ENCODE measurements around the gene SLC23A1.

The SLC23A1 gene

DNA sequence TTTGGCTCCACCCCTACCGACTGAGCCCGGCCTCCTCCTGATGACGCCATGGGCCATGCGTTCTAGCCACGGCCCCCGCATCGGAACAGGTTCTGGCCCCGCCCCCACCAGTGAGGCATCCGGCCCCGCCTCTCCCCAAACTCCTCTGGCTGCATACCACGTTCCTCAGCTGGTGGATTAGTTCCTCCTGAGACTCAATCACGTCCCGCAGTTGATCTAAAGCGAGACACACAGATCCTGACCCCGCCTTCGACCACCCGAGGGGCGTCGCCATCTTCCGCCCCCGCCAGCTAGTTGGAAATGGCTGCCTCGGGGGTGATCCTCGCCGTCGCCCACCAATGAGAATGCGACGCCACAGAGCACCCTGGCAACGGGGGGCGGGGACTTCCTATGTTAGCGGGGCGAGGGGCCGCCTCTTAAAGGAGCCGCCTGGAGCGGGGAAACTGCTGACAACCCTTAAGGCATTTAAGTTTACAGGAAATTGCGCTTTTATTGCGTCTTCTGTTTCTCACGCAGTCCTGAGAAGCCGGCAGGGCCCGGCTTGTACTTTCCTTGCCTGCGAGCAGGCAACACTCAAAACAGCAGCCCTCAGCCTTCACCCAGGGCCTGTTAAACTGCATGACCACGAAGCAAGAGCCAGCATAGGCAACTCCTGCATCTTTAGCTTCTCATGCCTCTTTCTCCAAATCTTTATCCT, 20.8 kb upstream of the SLC23A1 start, which contains the start of gene SPATA24:
Gene SPATA24, minus strand, starts transcription at position 303 of the 697 bp plus-strand sequence. Its CDS starts 29 bp downstream, at position 274.
- no peaks in the 10 kb centered on the region for H3K27me3 ChIP-seq
- DNase-seq, result peak; percentile 98
- no peaks in the 10 kb centered on the region for H3K9me3 ChIP-seq
- peaks cover 4% of the 10 kb centered on the region for H3K4me1 ChIP-seq
- peak within 1 kb of the TSS; percentile 78 for H3K4me3 ChIP-seq (ENCODE audit: low read depth, low read length)
- H3K36me3 ChIP-seq, result no peaks in the 10 kb centered on the region
- TF ChIP-seq, protein P1, sequence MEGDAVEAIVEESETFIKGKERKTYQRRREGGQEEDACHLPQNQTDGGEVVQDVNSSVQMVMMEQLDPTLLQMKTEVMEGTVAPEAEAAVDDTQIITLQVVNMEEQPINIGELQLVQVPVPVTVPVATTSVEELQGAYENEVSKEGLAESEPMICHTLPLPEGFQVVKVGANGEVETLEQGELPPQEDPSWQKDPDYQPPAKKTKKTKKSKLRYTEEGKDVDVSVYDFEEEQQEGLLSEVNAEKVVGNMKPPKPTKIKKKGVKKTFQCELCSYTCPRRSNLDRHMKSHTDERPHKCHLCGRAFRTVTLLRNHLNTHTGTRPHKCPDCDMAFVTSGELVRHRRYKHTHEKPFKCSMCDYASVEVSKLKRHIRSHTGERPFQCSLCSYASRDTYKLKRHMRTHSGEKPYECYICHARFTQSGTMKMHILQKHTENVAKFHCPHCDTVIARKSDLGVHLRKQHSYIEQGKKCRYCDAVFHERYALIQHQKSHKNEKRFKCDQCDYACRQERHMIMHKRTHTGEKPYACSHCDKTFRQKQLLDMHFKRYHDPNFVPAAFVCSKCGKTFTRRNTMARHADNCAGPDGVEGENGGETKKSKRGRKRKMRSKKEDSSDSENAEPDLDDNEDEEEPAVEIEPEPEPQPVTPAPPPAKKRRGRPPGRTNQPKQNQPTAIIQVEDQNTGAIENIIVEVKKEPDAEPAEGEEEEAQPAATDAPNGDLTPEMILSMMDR (IDR thresholded peaks at IDR 0.05; ENCODE audit: low read depth, low read length), result no peak

DNA sequence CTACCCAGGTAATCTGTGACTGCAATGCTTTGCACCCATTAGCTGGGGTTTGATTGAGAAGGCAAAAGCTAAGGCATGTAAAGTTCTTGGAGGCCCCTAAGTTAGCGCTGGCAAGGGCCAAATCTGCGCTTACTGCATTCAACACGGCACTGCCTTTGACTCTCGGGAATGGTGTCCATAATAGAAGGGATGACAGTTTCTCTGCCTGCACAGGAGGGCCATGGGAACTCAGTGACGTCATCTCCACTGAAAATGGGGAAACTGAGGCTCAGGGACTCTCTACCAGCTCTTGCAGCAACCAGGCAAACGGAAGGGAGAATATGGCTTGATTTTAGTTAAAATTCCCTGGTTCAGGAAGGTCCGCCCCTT, 20.3 kb upstream of the SLC23A1 start:
- no peak for DNase-seq
- TF ChIP-seq, protein P1 (IDR thresholded peaks at IDR 0.05; ENCODE audit: low read depth, low read length), result no peak
- Histone ChIP-seq H3K9me3 (no peaks in the 10 kb centered on the region), H3K4me3 (ENCODE audit: low read depth, low read length) (peak overlapping the region; percentile 78), H3K4me1 (peaks cover 4% of the 10 kb centered on the region), H3K27me3 (no peaks in the 10 kb centered on the region), H3K36me3 (no peaks in the 10 kb centered on the region)

DNA sequence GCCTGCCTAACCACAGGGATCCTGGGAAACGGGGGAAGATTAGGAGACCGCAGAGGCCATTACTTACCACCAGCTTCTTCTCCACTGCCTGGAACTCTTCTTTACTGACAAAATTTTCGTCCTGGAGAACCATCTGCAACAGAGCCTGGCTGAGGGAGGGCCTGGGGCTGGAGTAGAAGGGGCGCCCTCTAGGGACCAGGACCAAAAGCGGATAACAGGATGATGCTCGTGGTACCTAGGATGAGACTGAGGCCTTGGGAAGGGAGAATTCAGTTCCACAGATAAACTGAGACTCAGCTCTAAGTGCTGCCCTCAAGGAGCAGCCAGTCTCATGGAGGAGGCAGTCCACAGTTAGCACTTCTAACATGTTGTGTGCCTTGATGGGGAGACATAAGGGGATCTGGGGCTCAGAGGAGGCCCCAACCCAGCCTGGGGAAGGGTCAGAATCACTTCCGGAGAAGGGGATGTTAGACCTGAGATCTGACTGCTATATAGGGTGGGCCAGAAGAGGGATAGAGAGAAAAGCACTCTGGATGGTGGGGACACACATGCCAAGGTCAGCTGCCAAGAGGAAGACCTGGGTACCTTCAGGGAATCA, 19.6 kb upstream of the SLC23A1 start:
- H3K36me3 ChIP-seq, result no peaks in the 10 kb centered on the region
- H3K4me1 ChIP-seq, result peaks cover 4% of the 10 kb centered on the region
- DNase-seq, result peak; percentile 53
- TF ChIP-seq, protein P1 (IDR thresholded peaks at IDR 0.05; ENCODE audit: low read depth, low read length), result peak; percentile 61
- no peak overlapping the region for H3K4me3 ChIP-seq (ENCODE audit: low read depth, low read length)
- no peaks in the 10 kb centered on the region for H3K27me3 ChIP-seq
- no peaks in the 10 kb centered on the region for H3K9me3 ChIP-seq

DNA sequence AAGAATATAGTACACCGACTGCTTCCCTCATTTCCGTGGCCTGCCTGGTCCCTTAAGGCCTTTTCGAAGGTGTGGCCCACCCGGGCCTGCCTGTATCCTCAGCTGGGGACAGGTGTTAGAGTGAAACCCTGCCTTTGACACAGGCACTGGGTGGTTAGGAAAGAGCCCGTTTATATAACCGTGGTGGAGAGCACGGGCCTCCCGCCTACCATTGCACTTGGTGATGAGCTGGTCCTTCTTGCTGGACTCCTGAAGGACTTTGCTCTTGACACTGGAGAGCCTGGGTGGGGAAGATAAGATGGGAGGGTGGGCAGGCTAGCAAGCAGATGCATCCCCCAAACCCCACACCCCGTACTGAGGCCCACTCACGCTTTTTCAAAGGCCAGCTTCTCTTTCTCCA, 18.4 kb upstream of the SLC23A1 start:
- TF ChIP-seq, protein P1 (IDR thresholded peaks at IDR 0.05; ENCODE audit: low read depth, low read length), result no peak
- no peak overlapping the region for H3K4me3 ChIP-seq (ENCODE audit: low read depth, low read length)
- DNase-seq, result no peak
- H3K27me3 ChIP-seq, result no peaks in the 10 kb centered on the region
- H3K36me3 ChIP-seq, result no peaks in the 10 kb centered on the region
- no peaks in the 10 kb centered on the region for H3K9me3 ChIP-seq
- H3K4me1 ChIP-seq, result peaks cover 4% of the 10 kb centered on the region

DNA sequence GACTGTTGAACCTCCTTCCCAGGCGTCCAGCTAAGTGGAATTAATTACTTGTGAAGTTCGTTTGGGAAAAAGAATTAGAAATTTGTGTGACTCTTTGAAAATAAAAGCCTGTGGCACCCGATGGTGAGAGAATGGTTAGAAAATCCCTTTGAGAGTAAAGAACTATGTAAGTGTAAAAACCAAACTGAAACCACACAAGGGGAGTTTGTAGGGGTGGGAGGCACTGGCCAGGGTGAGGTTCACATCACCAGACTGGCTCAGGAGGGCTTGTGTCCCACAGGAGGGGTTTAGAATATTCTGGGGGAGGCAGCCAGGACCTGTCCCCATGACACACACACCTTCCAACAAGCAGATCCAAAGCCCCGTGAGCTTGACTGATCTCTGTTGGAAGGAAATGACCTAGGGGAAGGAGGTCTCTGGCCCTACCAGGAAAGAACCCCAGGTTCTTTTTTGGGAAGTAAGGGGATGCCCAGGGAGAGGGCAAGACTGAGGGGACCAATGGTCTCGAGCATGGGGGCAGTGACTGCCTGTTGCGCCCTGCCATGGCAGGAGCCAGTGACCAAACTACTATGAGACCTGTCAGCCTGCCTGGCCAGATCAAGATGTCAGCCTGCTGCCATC, 16.5 kb upstream of the SLC23A1 start:
- Histone ChIP-seq H3K27me3 (peaks cover 6% of the 10 kb centered on the region), H3K4me1 (peaks cover 4% of the 10 kb centered on the region), H3K9me3 (no peaks in the 10 kb centered on the region), H3K36me3 (no peaks in the 10 kb centered on the region), H3K4me3 (ENCODE audit: low read depth, low read length) (no peak overlapping the region)
- DNase-seq, result no peak
- TF ChIP-seq, protein P1 (IDR thresholded peaks at IDR 0.05; ENCODE audit: low read depth, low read length), result no peak

DNA sequence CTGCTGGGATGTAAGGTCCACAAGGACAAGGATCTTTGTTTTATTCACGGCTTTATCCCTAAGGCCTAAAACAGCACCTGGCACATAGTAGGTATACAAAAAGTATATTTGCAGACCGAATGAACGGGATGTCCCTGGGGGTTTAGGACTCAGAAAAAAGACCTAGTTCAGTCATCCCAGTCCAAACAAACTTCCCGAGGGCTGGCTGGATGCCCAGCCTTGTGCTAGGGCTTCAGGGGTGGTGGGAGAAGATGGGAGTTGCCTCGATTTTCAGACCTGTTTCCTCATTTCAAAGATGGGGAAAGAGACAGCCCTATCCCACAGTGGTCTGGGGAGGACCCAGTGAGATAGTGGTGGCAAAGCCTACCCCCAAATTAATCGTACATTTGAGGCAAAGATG, 14.8 kb upstream of the SLC23A1 start:
- TF ChIP-seq, protein P1 (IDR thresholded peaks at IDR 0.05; ENCODE audit: low read depth, low read length), result no peak
- peaks cover 23% of the 10 kb centered on the region for H3K27me3 ChIP-seq
- no peaks in the 10 kb centered on the region for H3K9me3 ChIP-seq
- DNase-seq, result no peak
- H3K4me1 ChIP-seq, result no peaks in the 10 kb centered on the region; the same call in 1 of the 2 replicates
- no peaks in the 10 kb centered on the region for H3K36me3 ChIP-seq
- no peak overlapping the region for H3K4me3 ChIP-seq (ENCODE audit: low read depth, low read length)
